Progenitor cell of endocrine pancreas (in vitro differentiated cells): ENCODE measurements around the gene PWP2. TPM values are rescaled to one million over a fixed set of nuclear protein-coding genes. Genes with fewer than 3 reads are reported as not detected.

Experiments used
- DNase-seq: peaks from one replicate; pipeline ENCODE4 v3.0.0; 2021; ENCODE audit warnings: low spot score; ENCODE audit not compliant: unreplicated experiment
- H3K27ac Mint-ChIP-seq: 2 replicates; pipeline ENCODE4 v1.8.0; 2021; ENCODE audit warnings: mild to moderate bottlenecking, moderate library complexity, mixed read lengths
- H3K27me3 Mint-ChIP-seq: 2 replicates; pipeline ENCODE4 v1.8.0; 2021; ENCODE audit warnings: mixed read lengths
- H3K36me3 Mint-ChIP-seq: 2 replicates; pipeline ENCODE4 v1.8.0; 2022; ENCODE audit warnings: mixed read lengths; ENCODE audit not compliant: insufficient read depth
- H3K4me1 Mint-ChIP-seq: 2 replicates; pipeline ENCODE4 v1.8.0; 2021; ENCODE audit warnings: low read depth, mixed read lengths
- H3K4me3 Mint-ChIP-seq: 2 replicates; pipeline ENCODE4 v1.8.0; 2021; ENCODE audit warnings: low read depth, mild to moderate bottlenecking, moderate library complexity, mixed read lengths
- H3K9me3 Mint-ChIP-seq: 2 replicates; pipeline ENCODE4 v1.8.0; 2021; ENCODE audit warnings: low read depth, mixed read lengths
- CTCF ChIP-seq: fragments of 200-600 bp; sonication (generic); IDR thresholded peaks from one replicate; pipeline ENCODE4 v1.5.0; 2021; ENCODE audit warnings: antibody characterized with exemption, mild to moderate bottlenecking; ENCODE audit not compliant: unreplicated experiment
- total RNA-seq: library from RNA; stranded (reverse); gene quantifications from 2 replicates; pipeline ENCODE4 v1.2.1, GENCODE V29; 2021

Gene PWP2
- total RNA-seq, 1 donor from 2014 or later: 7.0 TPM

- Mint-ChIP-seq H3K4me1 (peaks cover 9% of the 10 kb centered on the region), H3K4me3 (no peak overlapping the region), H3K9me3 (no peaks in the 10 kb centered on the region), H3K27ac (no peak overlapping the region), H3K36me3 (peaks cover 11% of the 10 kb centered on the region), H3K27me3 (no peaks in the 10 kb centered on the region)
- no peak for TF ChIP-seq CTCF
- DNase-seq: no peak
Observed at GRCh38 chr21:44070391-44070790, 36.8 kb upstream of the PWP2 start.

- DNase-seq: no peak
- H3K27me3 Mint-ChIP-seq: no peaks in the 10 kb centered on the region
- TF ChIP-seq CTCF: no peak
- H3K4me3 Mint-ChIP-seq: no peak overlapping the region
- H3K4me1 Mint-ChIP-seq: peaks cover 9% of the 10 kb centered on the region
- peaks cover 14% of the 10 kb centered on the region for H3K36me3 Mint-ChIP-seq
- no peaks in the 10 kb centered on the region for H3K9me3 Mint-ChIP-seq
- H3K27ac Mint-ChIP-seq: no peak overlapping the region
Observed at GRCh38 chr21:44071359-44072104, 35.7 kb upstream of the PWP2 start.

GRCh38 chr21:44072111-44072510, 35.1 kb upstream of the PWP2 start:
- H3K4me1 Mint-ChIP-seq: peaks cover 6% of the 10 kb centered on the region
- DNase-seq: no peak
- no peaks in the 10 kb centered on the region for H3K9me3 Mint-ChIP-seq
- H3K36me3 Mint-ChIP-seq: peaks cover 15% of the 10 kb centered on the region
- TF ChIP-seq CTCF: no peak
- H3K27ac Mint-ChIP-seq: no peak overlapping the region
- H3K4me3 Mint-ChIP-seq: no peak overlapping the region
- H3K27me3 Mint-ChIP-seq: no peaks in the 10 kb centered on the region

- no peaks in the 10 kb centered on the region for H3K9me3 Mint-ChIP-seq
- no peaks in the 10 kb centered on the region for H3K27me3 Mint-ChIP-seq
- H3K27ac Mint-ChIP-seq: no peak overlapping the region
- peaks cover 17% of the 10 kb centered on the region for H3K36me3 Mint-ChIP-seq
- no peaks in the 10 kb centered on the region for H3K4me1 Mint-ChIP-seq
- TF ChIP-seq CTCF: no peak
- no peak for DNase-seq
- no peak overlapping the region for H3K4me3 Mint-ChIP-seq
Observed at GRCh38 chr21:44074315-44074958, 32.8 kb upstream of the PWP2 start.

GRCh38 chr21:44076316-44076715, 30.9 kb upstream of the PWP2 start:
- H3K4me3 Mint-ChIP-seq: no peak overlapping the region
- no peaks in the 10 kb centered on the region for H3K4me1 Mint-ChIP-seq
- no peak for DNase-seq
- no peaks in the 10 kb centered on the region for H3K27me3 Mint-ChIP-seq
- H3K27ac Mint-ChIP-seq: no peak overlapping the region
- H3K9me3 Mint-ChIP-seq: no peaks in the 10 kb centered on the region
- TF ChIP-seq CTCF: no peak
- H3K36me3 Mint-ChIP-seq: peaks cover 21% of the 10 kb centered on the region
